GM21723 (cell line): ENCODE results near the gene OR2C3.
A peak's percentile ranks its signal among the peaks of the same experiment; 100 is the strongest.
"Not testable (repeated sequence)": the region's sequence is repeated elsewhere in the genome, so short reads cannot be mapped to it uniquely, and the experiment has no call there.

ENCODE experiments used
- ATAC-seq: cut with Tn5 transposase; IDR thresholded peaks from one replicate; pipeline ENCODE4 v1.9.1; 2021; ENCODE audit warnings: mild to moderate bottlenecking, moderate library complexity; ENCODE audit not compliant: unreplicated experiment

Gene OR2C3

DNA sequence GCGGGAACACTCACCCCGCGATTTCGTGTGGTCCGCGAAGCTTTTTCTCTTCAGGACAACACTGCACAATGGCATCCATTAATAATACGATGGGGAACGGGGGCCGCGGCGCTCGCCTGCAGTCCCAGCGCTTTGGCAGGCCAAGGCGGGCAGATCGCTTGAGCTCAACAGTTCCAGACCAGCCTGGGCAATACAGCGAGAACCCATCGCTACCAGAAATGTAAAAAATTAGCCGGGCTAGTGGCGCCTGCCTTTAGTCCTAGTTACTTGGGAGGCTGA is 17.7 kb downstream of the OR2C3 start:
- ATAC-seq, result no peak

DNA sequence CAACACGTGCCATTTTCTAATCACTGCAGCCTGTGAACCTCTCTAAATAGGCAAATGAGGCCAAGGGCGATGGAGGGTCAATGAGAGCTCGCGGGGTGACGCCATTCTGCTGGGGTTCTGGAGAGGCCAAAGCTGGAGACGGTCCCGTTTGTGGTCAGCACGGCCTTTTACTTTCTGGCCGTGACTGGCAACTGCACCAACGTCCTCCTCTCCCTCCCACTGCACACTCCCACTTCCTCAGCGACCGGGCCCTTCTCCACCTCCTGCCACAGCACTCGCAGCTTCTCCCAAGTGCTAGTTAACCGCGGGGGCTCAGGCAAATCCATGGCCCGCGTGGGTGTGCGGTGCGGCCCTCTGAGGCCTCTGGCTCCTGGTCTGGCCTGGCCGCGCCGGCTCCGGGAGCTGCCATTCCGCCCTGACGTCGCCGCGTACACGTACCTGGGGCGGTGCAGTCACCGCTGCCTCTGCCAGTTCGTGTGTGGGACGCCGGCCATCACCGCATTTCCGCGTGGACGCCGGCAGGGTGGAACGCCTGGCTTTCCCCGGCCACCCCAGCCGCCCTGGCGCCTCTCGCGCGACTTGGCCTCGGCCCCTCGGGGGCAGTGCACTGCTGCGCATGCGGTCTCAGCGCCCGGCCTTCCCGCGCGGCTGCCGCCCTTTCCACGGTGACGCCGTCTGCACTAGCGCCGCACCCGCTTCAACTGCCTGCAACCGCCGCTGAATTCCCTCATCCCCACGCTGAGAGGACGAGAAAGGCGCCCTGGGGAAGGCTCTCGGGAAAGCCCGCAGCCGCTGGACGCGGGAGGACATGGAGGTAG is 18.2 kb downstream of the OR2C3 start:
- no peak for ATAC-seq

DNA sequence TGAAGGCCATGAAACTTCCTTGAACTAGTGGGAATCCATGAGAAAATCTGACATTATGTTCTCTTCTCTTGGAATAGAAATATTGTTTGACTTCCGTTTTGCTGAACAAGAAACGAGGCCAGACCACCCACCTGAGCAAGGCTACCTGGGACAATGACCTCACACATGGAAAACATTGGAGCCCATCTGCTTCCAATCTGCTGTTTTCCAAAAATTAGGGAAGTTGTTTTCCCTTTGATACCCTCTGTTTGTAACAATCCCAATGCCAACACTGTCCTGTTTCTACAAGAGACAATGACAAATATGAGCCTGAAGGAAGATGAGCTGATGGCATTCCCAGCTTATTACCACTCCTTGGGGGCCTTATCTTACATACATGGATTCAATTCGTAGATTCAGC is 29.4 kb downstream of the OR2C3 start:
- ATAC-seq, result no peak

DNA sequence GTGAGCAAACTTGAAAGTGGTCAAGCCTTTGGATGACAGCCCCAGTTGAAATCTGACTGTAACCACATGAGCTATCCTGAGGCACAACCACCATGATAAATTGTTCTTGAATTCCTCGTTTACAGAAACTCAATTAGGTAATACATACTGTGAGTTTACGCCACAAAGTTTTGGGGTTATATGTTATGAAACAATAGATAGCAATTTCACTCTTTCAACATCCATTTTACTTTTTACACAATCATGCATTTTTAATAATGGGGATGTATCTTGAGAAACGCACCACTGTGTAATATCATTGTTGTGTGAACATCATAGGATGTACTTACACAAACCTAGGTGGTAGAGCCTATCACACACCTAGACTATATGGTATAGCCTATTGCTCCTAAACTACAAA is 35.4 kb downstream of the OR2C3 start:
- ATAC-seq, result no peak

DNA sequence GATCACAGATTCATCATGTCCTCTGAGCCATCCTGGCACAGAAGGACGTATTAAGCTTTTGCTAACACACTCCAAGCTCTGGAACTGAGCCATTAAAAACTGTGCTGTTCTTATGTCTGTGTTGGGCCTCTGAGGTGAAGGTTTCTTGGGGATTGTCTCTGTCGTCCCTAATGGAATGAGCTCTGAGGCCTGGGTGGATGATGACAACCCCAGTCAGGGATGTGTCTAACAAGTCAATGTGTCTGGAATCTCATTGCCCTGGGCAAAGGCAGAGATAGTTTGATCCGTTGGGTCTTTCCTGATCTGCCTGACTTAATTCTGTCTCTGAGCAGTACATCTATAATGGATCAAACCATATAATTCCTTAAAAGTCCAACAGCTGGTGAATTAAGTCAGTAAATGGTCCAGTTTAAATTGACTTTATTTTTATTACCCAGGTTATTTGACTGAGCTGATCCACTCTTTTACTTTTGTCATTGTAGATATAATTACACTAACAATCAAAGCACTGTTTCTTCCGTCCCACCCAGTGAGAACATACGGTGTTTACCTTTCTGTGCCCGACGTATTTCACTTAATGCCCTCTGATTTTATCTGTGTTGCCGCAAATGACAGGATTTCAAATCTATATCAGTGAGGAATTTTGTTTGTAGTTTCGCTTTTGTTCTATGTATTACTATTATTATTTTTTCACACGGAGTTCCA is 39.5 kb downstream of the OR2C3 start:
- no peak for ATAC-seq

DNA sequence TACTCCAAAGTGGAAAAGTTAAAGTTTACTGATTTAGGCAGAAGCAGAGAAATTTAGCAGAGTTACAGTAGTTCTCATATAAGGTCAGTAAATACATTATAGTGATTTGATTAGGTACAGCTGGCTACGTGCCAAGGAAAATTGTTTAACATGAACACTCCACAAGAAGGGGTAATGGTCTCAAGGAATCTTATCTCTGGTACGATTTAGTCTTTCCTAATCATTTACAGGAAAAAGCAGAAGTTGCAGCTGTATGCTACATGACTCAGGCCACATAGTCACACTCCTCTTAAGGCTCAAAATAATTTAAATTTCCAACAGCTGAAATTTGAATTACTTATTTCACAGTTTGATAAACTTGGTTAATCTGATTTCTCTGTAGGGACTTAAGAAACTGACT is 41.5 kb downstream of the OR2C3 start:
- ATAC-seq, result no peak

DNA sequence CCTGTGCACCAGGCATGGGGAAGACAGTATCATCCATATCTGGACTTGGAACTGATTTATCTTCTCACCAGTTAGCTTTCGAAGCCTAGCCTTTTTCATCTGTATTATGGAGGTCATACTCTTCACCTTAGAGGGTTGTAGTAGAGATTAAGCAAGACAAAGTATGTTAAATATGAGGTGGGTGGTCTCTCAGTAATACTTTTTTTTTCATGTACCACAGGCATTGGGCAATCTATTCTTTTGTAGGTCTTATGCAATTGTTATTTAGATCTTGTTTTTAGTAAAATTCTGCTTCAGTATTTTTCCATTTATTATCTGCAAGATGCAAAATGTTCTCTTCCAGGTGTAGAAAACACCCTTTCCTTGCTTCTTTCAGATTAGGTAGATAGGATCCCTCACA is 43.1 kb downstream of the OR2C3 start:
- ATAC-seq, result no peak

DNA sequence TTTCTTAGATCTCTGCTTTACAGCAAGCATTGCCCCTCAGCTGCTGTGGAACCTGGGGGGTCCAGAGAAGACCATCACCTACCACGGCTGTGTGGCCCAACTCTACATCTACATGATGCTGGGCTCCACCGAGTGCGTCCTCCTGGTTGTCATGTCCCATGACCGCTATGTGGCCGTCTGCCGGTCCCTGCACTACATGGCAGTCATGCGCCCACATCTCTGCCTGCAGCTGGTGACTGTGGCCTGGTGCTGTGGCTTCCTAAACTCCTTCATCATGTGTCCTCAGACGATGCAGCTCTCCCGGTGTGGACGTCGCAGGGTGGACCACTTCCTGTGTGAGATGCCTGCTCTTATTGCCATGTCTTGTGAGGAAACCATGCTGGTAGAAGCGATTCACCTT is 44.9 kb downstream of the OR2C3 start:
- ATAC-seq, result no peak

DNA sequence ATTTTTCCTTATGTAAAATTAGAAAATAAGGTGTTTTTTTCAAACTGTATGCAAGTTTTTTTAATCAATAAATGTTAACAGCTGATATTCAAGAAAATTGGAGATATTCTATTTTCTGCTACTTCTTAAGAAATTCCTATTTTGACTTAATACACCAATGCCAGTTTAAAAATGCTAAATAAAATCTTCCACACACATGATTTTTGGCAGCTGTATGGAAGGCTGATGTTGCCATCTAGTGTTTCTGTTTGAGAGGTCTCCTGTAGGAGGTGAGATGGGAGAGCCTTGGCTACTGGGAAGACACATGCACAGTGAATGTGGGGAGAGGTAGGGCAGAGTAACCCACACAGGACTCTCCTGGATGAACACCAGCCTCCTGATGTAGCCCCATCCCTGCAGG is 49.2 kb downstream of the OR2C3 start:
- ATAC-seq, result peak; percentile 88

DNA sequence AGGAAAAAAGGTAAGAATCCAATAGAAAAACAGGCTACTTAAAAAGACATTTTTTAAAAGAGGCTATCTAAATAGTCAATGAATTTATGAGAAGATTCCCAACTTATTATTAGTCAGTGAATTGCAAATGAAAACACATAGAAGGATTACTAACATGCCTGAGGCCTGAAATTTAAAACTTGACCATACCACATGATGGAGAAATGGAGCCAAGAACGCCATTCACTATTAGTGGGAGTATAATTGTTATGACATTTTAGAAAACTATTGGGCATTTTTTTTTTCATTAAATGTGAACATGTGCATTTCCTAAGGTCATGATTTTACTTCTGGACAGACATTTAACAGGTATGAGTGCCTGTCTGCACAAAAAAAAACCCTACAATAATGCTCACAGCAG is 53.5 kb downstream of the OR2C3 start:
- ATAC-seq, result no peak

DNA sequence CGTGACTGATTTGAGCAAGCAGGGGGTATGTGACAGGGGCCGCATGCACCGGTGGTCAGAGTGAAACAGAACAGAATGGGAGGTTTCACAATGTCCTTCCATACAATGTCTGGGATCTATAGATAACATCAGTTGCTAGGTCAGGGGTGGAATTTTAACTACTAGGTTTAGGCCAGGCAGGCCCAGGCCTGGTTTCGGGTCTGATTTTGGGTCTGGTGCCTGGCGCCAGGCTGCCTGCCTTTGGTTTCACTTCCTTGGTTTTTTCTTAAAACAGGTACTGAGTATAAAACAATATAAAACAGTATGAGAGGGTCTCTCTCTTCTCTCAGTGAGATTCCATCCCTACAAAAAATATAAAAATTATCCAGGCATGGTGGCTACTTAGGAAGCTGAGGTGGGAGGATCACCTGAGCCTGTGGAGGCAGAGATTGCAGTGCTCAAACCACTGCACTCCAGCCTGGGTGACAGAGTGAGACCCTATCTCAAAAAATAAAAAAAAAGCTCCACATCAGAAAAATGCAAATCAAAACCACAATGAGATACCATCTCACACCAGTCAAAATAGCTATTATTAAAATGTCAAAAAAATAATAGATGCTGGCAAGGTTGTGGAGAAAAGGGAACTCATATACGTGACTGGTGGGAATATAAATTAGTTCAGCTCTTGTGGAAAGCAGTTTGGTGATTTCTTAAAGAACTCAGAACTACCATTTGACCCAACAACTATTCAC is 59.7 kb downstream of the OR2C3 start:
- not testable (repeated sequence) for ATAC-seq

DNA sequence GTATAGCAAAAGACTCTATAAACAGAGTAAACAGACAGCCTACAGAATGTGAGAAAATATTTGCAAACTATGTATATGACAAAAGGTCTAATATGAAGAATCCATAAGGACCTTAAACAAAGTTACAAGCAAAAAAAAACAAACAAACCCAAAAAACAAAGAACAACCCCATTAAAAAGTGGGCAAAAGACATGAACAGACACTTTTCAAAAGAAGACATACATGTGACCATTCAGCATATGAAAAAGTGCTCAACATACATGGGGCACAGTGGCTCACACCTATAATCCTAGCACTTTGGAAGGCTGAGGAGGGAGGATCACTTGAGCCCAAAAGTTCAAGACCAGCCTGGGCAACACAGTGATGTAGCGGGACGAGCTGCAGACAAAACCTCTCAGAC is 60.4 kb downstream of the OR2C3 start:
- no peak for ATAC-seq
